Fibroblast of the aortic adventitia (primary cell): ENCODE results near the gene SMPDL3B. TPM values are rescaled to one million over a fixed set of nuclear protein-coding genes. Genes with fewer than 3 reads are reported as not detected.
A peak's percentile ranks its signal among the peaks of the same experiment; 100 is the strongest.

Experiments used
- DNase-seq: peaks from one replicate; pipeline ENCODE4 v3.0.0-alpha.2; 2010; ENCODE audit warnings: low read depth
- H3K4me3 ChIP-seq: 2 replicates; pipeline ENCODE4 v1.5.1; 2011; ENCODE audit warnings: low read depth, mild to moderate bottlenecking, control low read depth, low read length, moderate library complexity
- total RNA-seq: library from RNA; depleted of rRNA; stranded (reverse); fragments of >200 nt; gene quantifications from 2 replicates; pipeline ENCODE4 v1.2.3, GENCODE V29; 2012; ENCODE audit warnings: low replicate concordance
- TF ChIP-seq, protein P1 (sequence below): IDR thresholded peaks from 2 replicates; pipeline ENCODE4 v1.5.1; 2011; ENCODE audit warnings: mild to moderate bottlenecking, low read length, control low read depth, inconsistent platforms; ENCODE audit not compliant: insufficient read depth

SMPDL3B gene
- total RNA-seq, 1 donor: 0.09 TPM

DNA sequence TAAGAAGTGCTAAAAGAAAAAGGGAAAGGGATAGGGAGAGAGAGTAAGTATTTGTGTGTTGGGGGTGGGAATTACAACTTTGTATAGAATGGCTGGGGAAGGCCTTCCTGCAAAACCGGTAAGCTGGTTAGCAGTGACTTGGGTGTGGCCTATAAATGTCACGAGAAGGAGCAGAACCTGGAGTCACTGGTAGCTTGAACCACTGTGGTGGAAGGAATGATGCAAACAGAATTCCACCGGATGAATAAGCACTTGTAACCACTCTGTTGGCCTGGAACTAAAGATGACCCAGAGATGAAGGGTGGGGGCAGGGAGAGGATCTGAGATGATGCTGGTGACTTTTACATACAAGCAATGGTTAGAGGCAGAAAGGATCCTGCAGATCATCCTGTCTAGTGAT lies 33.9 kb downstream of the SMPDL3B start:
- DNase-seq: peak; percentile 93
- TF ChIP-seq, protein P1, sequence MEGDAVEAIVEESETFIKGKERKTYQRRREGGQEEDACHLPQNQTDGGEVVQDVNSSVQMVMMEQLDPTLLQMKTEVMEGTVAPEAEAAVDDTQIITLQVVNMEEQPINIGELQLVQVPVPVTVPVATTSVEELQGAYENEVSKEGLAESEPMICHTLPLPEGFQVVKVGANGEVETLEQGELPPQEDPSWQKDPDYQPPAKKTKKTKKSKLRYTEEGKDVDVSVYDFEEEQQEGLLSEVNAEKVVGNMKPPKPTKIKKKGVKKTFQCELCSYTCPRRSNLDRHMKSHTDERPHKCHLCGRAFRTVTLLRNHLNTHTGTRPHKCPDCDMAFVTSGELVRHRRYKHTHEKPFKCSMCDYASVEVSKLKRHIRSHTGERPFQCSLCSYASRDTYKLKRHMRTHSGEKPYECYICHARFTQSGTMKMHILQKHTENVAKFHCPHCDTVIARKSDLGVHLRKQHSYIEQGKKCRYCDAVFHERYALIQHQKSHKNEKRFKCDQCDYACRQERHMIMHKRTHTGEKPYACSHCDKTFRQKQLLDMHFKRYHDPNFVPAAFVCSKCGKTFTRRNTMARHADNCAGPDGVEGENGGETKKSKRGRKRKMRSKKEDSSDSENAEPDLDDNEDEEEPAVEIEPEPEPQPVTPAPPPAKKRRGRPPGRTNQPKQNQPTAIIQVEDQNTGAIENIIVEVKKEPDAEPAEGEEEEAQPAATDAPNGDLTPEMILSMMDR: no peak

GRCh38 chr1:27970401-27970800 lies 35.6 kb downstream of the SMPDL3B start:
- TF ChIP-seq, protein P1: no peak
- no peak overlapping the region for H3K4me3 ChIP-seq
- DNase-seq: peak; percentile 85

More for the DNA sequence above, 33.9 kb downstream of the SMPDL3B start:
- no peak overlapping the region for H3K4me3 ChIP-seq

GRCh38 chr1:27971674-27972073 lies 36.9 kb downstream of the SMPDL3B start:
- TF ChIP-seq, protein P1: no peak
- H3K4me3 ChIP-seq: no peak overlapping the region
- DNase-seq: peak; percentile 59

- TF ChIP-seq, protein P1: no peak
- DNase-seq: no peak
Observed at GRCh38 chr1:27972141-27972540, 37.3 kb downstream of the SMPDL3B start.

GRCh38 chr1:27973771-27974416 lies 39.1 kb downstream of the SMPDL3B start:
- TF ChIP-seq, protein P1: no peak
- DNase-seq: no peak
- H3K4me3 ChIP-seq: no peak overlapping the region

More at GRCh38 chr1:27972141-27972540, 37.3 kb downstream of the SMPDL3B start:
- no peak overlapping the region for H3K4me3 ChIP-seq

GRCh38 chr1:27974417-27974781 lies 39.6 kb downstream of the SMPDL3B start:
- TF ChIP-seq, protein P1: no peak
- H3K4me3 ChIP-seq: no peak overlapping the region
- no peak for DNase-seq
